Right lobe of liver (tissue), 6 donors: Measurements from ENCODE around the gene BAHD1. TPM values are rescaled to one million over a fixed set of nuclear protein-coding genes. Genes with fewer than 3 reads are reported as not detected.

Source experiments
- ATAC-seq, 4 donors: fragments of 200-7000 bp; cut with Tn5 transposase; one replicate each; pipeline ENCODE4 v1.9.1; 2020; ENCODE audit warnings: mild to moderate bottlenecking in 4 of 4, moderate library complexity in 4 of 4
- DNase-seq, 3 donors: peaks; one replicate each; pipeline ENCODE4 v3.0.0-alpha.2; 2020
- H3K27ac ChIP-seq, 3 donors: fragments of 200-600 bp; one replicate each; pipeline ENCODE4 v1.8.0; 2022
- H3K27me3 ChIP-seq, 2 donors: fragments of 200-600 bp; one replicate each; pipeline ENCODE4 v1.8.0; 2022
- H3K36me3 ChIP-seq, 4 donors: fragments of 200-600 bp; sonication (generic) in 1 of 4; one replicate each; pipeline versions ENCODE4 v1.5.1 to v1.8.0; 2017 to 2022; ENCODE audit warnings: control low read depth in 1 of 4
- H3K4me1 ChIP-seq, 4 donors: fragments of 200-600 bp; sonication (generic) in 1 of 4; one replicate each; pipeline versions ENCODE4 v1.5.1 to v1.8.0; 2017 to 2022; ENCODE audit warnings: control low read depth in 1 of 4
- H3K4me3 ChIP-seq, 3 donors: fragments of 200-600 bp; one replicate each; pipeline ENCODE4 v1.8.0; 2022
- H3K9me3 ChIP-seq, 4 donors: fragments of 200-600 bp; sonication (generic) in 1 of 4; one replicate each; pipeline versions ENCODE4 v1.5.1 to v1.8.0; 2017 to 2022; ENCODE audit warnings: control low read depth in 1 of 4
- CTCF ChIP-seq, 4 donors: fragments of 200-600 bp in 3 of 4; fragments of 450-650 bp in 1 of 4; IDR thresholded peaks; one replicate each; pipeline versions ENCODE4 v1.5.1 to v1.8.0; 2016 to 2022; ENCODE audit warnings: antibody characterized with exemption in 4 of 4, mild to moderate bottlenecking in 2 of 4
- POLR2A ChIP-seq: fragments of 450-650 bp; IDR thresholded peaks from one replicate; pipeline ENCODE4 v1.6.1; 2017; ENCODE audit warnings: antibody characterized with exemption, mild to moderate bottlenecking
- WGBS: methylation state at CpG from one replicate; pipeline ENCODE4 v1.1.6; 2018; ENCODE audit warnings: low coverage, low lambda C conversion rate; ENCODE audit not compliant: insufficient coverage; ENCODE audit errors: missing lambda C conversion rate; 5-methylcytosine and 5-hydroxymethylcytosine counted together
- intact Hi-C, 2 donors: fragments of 100-400 bp; cut with DNase I; formaldehyde crosslinking; loops; one replicate each; pipeline versions ENCODE4 v1.11.2 to v1.14.1; 2022
- total RNA-seq, 6 experiments: library from RNA; depleted of rRNA in 2 of 6; stranded (reverse); fragments of >200 nt in 2 of 6; fragmentation: NEBNext Ultra II Directional in 3 of 6; extraction: Animal tissue kit (Norgen Biotek cat#: 25700) in 3 of 6; gene quantifications; one replicate each; pipeline versions ENCODE4 v1.1.0 to v1.2.4, GENCODE V29; 2016 to 2023
- donor health status: DM: no; HTN: yes; CAD: no.
- donor health status: DM: no; HTN: no; CAD: no.
- donor health status: DM: no; HTN: no; CAD: no.
- donor health status: DM: no; HTN: yes; CAD: no.
- donor health status: DM: no; HTN: yes; CAD: no.

BAHD1 gene
- total RNA-seq, 6 experiments from 2014 or later, result 6.5 to 10.5 (median 9.0) TPM

GRCh38 chr15:40472171-40472727 is 31.5 kb downstream of the BAHD1 start:
- Histone ChIP-seq H3K4me1 (peaks cover 0 to 5% (median 0%) of the 10 kb centered on the region in 4 donors), H3K27me3 (no peaks in the 10 kb centered on the region), H3K27ac (no peak overlapping the region), H3K9me3 (no peaks in the 10 kb centered on the region), H3K36me3 (no peaks in the 10 kb centered on the region), H3K4me3 (peak overlapping the region in 1 of 3 donors; percentile 80)
- WGBS, result no CpG with 5 or more reads among the region's 9 CpGs
- intact Hi-C loops, result no loop called here
- TF ChIP-seq POLR2A (no peak), CTCF (IDR thresholded peaks at IDR 0.05) (no peak)
- DNase-seq (no peak), ATAC-seq (no peak)

GRCh38 chr15:40474581-40474980 is 33.8 kb downstream of the BAHD1 start:
- no peak for DNase-seq
- Histone ChIP-seq H3K27me3 (no peaks in the 10 kb centered on the region), H3K4me3 (no peak overlapping the region), H3K4me1 (peaks cover 0 to 5% (median 0%) of the 10 kb centered on the region in 4 donors), H3K27ac (no peak overlapping the region), H3K9me3 (no peaks in the 10 kb centered on the region), H3K36me3 (no peaks in the 10 kb centered on the region)
- 84% methylated on average over 6 of the region's 8 CpGs for WGBS
- no peak for ATAC-seq
- intact Hi-C loops, result no loop called here
- TF ChIP-seq POLR2A (no peak), CTCF (IDR thresholded peaks at IDR 0.05) (no peak)

- Histone ChIP-seq H3K9me3 (no peaks in the 10 kb centered on the region), H3K36me3 (no peaks in the 10 kb centered on the region), H3K27ac (no peak overlapping the region), H3K27me3 (no peaks in the 10 kb centered on the region), H3K4me3 (no peak overlapping the region), H3K4me1 (no peaks in the 10 kb centered on the region)
- 45% methylated on average over 2 of the region's 5 CpGs for WGBS
- DNase-seq, result no peak
- no peak for TF ChIP-seq POLR2A
- TF ChIP-seq CTCF (IDR thresholded peaks at IDR 0.05), result no peak
- intact Hi-C loops, result no loop called here
- no peak for ATAC-seq
These were observed 37.0 kb downstream of the BAHD1 start for GRCh38 chr15:40477642-40478327.

GRCh38 chr15:40479024-40479423 is 38.3 kb downstream of the BAHD1 start:
- Histone ChIP-seq H3K36me3 (no peaks in the 10 kb centered on the region), H3K27me3 (no peaks in the 10 kb centered on the region), H3K4me1 (no peaks in the 10 kb centered on the region), H3K9me3 (no peaks in the 10 kb centered on the region), H3K4me3 (no peak overlapping the region), H3K27ac (no peak overlapping the region)
- TF ChIP-seq CTCF (IDR thresholded peaks at IDR 0.05) (no peak), POLR2A (no peak)
- intact Hi-C loops, result no loop called here
- DNase-seq (no peak), ATAC-seq (no peak)
